Left kidney (tissue), 2 donors: ENCODE measurements around the gene PSPC1. TPM values are rescaled to one million over a fixed set of nuclear protein-coding genes. Genes with fewer than 3 reads are reported as not detected.
"Not testable (repeated sequence)": the region's sequence is repeated elsewhere in the genome, so short reads cannot be mapped to it uniquely, and the experiment has no call there.

Experiments
- DNase-seq: peaks from one replicate; pipeline ENCODE4 v3.0.0-alpha.2; 2013
- polyA plus RNA-seq: library from polyadenylated mRNA; unstranded; fragments of 120-200 nt; gene quantifications from one replicate; pipeline ENCODE4 v1.2.1, GENCODE V29; 2013; ENCODE audit not compliant: insufficient read length

The PSPC1 gene
- polyA plus RNA-seq, 1 donor: 94.1 TPM

DNA sequence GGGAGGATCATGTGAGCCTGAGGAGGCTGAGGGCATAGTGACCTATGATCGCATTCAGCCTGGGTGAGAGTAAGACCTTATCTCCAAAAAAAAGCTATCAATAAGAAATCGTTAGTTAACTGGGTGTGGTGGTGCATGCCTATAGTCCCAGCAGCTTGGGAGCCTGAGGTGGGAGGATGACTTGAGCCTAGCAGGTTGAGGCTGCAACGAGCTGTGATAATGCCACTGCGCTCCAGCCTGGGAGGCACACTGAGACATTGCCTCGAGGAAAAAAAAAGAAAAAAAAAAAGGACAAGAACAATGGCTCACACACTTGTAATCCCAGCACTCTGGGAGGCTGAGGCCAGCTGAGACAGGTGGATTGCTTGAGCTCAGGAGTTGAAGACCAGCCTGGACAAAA is 16.2 kb downstream of the PSPC1 start:
- no peak for DNase-seq

DNA sequence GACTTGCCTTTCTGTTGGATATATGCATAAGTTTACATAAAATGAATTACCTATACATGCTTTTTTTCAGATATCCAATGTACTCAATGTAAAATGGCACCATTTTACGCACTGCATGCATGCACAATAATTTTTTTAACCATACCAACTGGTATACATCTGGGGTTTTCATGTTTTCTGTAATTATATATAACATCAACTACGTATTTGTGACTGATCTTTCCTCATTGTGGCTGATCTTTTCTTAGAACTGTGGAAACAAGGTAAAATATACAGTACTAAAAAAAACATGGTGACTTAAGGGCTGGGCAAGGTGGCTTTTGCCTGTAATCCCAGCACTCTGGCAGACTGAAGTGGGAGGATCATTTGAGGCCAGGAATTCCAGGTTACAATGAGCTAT is 18.5 kb downstream of the PSPC1 start:
- DNase-seq: no peak

- DNase-seq: no peak
These were observed 19.1 kb downstream of the PSPC1 start for GRCh38 chr13:19763618-19764017.

DNA sequence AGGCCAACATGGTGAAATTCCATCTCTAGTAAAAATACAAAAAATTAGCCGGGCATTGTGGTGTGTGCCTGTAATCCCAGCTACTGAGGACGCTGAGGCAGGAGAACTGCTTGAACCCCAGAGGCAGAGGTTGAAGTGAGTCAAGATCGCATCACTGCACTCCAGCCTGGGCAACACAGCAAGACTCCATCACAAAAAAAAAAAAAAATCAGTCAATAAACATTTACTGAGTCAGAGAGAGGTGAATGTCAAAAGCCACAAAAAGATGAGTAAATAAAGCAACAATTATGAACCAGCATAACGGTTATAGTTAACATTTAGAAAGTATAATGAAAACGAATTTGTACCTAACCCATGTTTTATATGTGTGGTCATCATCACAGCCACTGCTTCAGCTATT is 23.1 kb downstream of the PSPC1 start:
- DNase-seq: no peak

DNA sequence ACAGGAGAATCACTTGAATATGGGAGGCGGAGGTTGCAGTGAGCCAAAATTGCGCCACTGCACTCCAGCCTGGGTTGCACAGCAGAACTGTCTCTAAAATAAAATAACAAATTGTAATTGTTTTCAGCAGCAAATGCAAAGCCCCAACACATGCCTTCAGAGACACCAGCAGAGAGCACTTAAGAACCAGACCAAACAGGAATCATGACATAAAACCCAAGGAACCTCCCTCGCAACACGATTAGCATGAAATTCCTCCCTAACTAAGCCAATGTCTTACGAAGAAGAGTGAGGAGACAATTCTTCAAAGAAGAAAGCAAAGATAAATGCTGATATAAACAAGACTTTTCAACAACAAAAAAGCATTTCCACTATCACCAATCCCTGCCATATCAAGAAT is 40.1 kb downstream of the PSPC1 start:
- no peak for DNase-seq

- no peak for DNase-seq
These were observed 44.7 kb downstream of the PSPC1 start for GRCh38 chr13:19737844-19738557.

GRCh38 chr13:19726611-19727010 is 56.1 kb downstream of the PSPC1 start:
- no peak for DNase-seq

- DNase-seq: no peak
These were observed 57.4 kb downstream of the PSPC1 start for GRCh38 chr13:19725320-19725719.

- no peak for DNase-seq
These were observed 62.7 kb downstream of the PSPC1 start for GRCh38 chr13:19720039-19720438.

- no peak for DNase-seq
These were observed 69.4 kb downstream of the PSPC1 start for GRCh38 chr13:19713186-19713965.

DNA sequence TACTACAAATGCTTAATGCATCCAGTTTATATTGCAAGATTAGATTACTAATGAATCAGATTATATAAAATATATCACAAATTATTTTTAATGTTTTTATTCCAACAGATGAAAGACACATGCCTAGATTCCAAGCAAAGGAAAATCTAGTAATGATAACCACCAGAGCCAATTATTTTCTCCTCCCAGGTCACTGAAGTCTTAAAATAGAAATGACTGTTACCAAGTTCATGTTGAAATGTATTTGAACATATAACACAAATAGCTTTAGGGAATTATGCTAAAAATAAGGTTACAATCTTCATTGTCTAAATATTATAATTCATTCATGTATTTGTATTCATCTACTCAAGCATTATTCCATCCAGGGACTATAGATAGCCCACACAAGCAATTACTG is 73.0 kb downstream of the PSPC1 start:
- not testable (repeated sequence) for DNase-seq

GRCh38 chr13:19709039-19709438 is 73.7 kb downstream of the PSPC1 start:
- not testable (repeated sequence) for DNase-seq

DNA sequence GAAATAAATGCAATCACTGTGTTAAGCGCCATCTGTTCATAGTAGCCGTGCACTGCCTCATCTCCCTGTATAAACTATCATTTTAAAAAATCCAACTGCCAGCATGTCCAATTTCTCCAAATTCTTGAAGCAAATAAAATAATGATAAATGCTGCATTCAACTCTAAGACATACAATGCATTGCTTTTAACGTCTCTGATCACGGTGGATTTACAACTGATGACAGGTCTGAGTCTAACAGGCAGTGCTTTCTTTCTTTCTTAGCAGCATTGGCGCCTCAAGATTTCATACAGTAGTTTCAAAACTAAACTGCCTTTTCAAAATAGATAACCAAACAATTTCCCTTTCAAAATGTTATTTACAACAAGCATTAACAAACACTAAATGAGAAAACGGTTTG is 78.5 kb downstream of the PSPC1 start:
- DNase-seq: not testable (repeated sequence)

DNA sequence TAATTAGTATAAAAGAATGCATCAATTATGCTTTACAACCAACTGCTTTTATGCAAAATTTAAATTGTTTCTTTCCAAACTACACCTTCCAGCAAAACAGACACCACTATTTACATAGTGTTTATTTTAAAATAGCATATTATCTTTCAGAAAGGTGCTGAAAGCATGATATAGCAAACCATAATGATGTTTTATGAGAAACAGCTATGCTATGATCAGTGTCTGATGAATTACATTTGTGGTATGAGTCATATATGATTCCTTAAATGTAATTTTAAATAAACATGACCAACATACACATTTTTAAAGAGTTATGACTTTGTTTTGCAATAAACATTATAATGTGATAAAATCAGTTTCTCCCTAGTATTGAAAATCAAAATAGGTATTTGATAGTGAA is 81.1 kb downstream of the PSPC1 start:
- not testable (repeated sequence) for DNase-seq

- DNase-seq: not testable (repeated sequence)
These were observed 81.8 kb downstream of the PSPC1 start for GRCh38 chr13:19700963-19701362.

DNA sequence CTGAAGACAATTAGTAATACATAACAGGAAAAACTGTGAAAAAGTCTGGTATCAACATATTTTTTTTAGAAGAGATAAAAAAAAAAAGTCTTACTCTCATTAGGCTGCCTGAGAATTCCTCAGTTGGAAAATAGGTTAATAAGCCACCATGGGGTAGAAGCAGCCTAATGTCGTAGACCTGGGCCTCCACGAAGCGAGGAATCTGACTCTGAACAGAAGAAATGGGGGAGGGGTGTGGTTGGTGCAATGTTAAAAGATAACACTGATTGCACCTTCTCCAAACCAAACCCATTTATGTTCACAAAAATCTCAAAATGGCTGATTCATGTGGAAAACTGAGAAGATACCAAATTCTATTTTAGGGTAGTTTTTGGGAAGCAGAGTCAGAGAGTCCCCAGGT is 86.9 kb downstream of the PSPC1 start:
- no peak for DNase-seq

GRCh38 chr13:19695428-19695827 is 87.3 kb downstream of the PSPC1 start:
- no peak for DNase-seq

- not testable (repeated sequence) for DNase-seq
These were observed 91.3 kb downstream of the PSPC1 start for GRCh38 chr13:19691447-19691846.

DNA sequence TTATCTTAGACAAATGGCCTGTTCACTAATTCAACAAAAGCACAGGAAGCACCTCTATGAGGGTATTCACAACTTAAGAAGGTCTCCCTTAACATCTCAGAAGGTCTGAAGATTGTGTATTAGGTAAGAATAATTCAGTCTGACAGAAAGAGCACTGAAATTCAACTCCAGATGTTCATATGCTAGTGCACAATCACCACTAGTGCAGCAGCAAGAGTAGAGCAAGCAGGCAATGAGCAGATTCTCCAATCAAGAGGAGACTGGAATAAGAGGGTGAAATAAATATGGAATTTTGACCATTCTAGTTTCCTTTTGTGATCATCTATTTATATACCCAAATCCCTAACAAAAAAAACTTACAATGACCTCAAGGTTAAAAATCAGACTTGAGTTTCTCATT is 97.3 kb downstream of the PSPC1 start:
- DNase-seq: no peak

GRCh38 chr13:19685034-19685433 is 97.7 kb downstream of the PSPC1 start:
- DNase-seq: no peak

DNA sequence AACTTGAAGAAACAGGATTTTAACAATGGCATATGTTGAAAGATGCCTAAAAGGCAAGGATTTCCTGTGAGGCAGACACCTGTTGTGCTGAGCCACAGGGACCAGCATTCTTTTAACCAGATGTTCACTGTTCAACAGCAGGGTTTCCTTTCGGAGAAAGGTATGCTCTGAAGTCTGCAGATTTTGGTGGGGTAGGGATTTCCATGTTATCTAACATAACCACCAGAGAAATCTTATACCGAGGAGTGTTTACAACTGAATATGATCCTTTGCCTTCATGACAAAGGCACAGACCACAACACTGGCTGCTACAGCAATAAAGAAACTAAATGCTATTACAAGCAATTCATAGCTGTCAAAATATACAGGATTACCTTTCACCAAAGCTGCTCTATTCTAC is 101.2 kb downstream of the PSPC1 start:
- DNase-seq: no peak

- no peak for DNase-seq
These were observed 102.0 kb downstream of the PSPC1 start for GRCh38 chr13:19680751-19681150.

DNA sequence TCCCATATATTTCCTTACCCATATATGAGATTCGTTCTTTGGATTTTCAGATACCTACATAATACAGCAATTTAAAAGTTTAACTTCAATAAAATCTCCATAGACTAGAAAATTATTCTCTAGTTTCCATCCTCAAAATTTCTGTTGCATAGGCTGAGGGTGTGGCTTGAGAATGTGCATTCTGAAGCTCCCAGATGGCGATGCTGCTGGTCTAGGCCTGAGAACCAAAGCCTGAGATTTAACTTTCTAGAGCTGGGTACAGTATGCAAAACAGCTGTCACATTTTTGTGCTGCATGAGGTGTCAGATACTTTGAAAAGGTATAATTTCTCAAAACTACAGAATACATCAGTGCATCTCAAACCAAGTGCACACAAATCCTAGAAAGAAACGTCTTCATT is 106.6 kb downstream of the PSPC1 start:
- DNase-seq: no peak

DNA sequence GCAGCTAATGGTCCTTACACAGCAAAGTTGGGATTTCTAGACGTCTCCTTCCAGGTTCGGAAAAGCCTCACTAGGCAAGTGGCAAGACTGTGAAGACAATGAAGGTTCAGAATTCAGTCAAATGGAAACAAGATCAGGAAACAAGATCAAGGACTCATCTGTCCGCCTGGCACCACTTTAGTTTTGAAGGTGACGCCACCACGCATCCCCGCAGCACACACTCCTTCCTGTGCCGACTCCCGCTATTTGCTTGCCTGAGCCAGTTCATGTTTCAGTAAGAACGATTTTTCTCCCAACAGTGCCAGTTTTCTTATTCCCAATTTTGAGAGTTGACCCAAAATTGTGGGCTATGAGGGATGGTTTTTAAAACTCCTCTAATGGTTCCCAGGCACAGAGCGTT is 107.8 kb downstream of the PSPC1 start:
- DNase-seq: no peak
